ENCODE results near the gene UVRAG.

DNA sequence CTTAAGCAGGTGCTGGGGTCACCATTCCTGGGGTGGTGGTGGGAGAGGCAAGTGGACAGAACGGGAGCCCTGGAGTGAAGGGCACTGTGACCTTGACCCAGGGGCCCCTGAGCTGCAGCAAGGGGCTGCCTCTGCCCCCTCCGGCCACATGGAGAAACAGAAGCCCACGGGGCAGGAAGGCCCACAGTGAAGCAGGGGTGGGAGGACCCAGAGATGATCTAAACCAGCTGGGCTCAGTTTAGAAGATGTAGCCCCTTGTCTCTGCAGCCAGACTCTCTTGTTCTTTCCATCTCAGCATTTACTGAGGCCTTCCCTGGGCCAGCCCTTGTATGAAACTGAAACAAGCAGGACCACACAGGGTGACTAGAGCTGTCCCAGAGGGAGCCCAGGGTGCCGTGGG, 360.8 kb downstream of the UVRAG start:
- TF ChIP-seq, protein P1, sequence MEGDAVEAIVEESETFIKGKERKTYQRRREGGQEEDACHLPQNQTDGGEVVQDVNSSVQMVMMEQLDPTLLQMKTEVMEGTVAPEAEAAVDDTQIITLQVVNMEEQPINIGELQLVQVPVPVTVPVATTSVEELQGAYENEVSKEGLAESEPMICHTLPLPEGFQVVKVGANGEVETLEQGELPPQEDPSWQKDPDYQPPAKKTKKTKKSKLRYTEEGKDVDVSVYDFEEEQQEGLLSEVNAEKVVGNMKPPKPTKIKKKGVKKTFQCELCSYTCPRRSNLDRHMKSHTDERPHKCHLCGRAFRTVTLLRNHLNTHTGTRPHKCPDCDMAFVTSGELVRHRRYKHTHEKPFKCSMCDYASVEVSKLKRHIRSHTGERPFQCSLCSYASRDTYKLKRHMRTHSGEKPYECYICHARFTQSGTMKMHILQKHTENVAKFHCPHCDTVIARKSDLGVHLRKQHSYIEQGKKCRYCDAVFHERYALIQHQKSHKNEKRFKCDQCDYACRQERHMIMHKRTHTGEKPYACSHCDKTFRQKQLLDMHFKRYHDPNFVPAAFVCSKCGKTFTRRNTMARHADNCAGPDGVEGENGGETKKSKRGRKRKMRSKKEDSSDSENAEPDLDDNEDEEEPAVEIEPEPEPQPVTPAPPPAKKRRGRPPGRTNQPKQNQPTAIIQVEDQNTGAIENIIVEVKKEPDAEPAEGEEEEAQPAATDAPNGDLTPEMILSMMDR (conservative IDR thresholded peaks at IDR 0.05; ENCODE audit: low read depth, low read length): no peak
- no peak for TF ChIP-seq EZH2 (IDR thresholded peaks at IDR 0.05; ENCODE audit: low read length, unreplicated experiment)
- TF ChIP-seq EZH2phosphoT487 (IDR thresholded peaks at IDR 0.05; ENCODE audit: borderline replicate concordance, low read length): no peak

Data from PC-3 (cell line).